NCI-H146 treated with DMSO at 0.1 percent for 48 hours (cell line): ENCODE measurements around the gene AKNA.
"Not testable (repeated sequence)": the region's sequence is repeated elsewhere in the genome, so short reads cannot be mapped to it uniquely, and the experiment has no call there.

ENCODE experiments used
- DNase-seq: peaks from one replicate; lab custom pipeline; 2025; ENCODE audit not compliant: unreplicated experiment; lab: John Stamatoyannopoulos, UW

Gene AKNA

GRCh38 chr9:114324965-114325364, 62.8 kb downstream of the AKNA start:
- DNase-seq: not testable (repeated sequence)

GRCh38 chr9:114324492-114324891, 63.3 kb downstream of the AKNA start:
- no peak for DNase-seq

DNA sequence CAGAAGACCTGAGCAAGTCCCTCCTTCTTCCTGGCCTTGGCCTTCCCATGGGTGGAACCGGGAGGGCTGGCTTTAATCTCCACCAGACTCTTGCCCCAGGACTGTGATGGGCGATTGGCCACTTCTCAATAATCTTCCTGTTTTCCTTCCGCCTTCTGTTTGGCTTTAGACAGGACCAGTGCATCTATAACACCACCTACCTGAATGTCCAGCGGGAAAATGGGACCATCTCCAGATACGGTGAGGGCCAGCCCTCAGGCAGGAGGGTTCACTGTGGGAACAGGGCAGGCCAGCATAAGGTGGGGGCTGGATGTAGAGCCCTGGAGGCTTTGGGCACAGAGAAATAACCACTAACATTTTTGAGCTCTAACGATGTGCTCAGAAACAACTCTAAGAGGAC, 63.9 kb downstream of the AKNA start:
- DNase-seq: not testable (repeated sequence)

- not testable (repeated sequence) for DNase-seq
Observed at GRCh38 chr9:114322831-114323531, 64.8 kb downstream of the AKNA start, which contains the start of gene ORM1. TSS of gene ORM1 (plus strand) at chr9:114323098. CDS start at chr9:114323134, 36 bp downstream.

- DNase-seq: not testable (repeated sequence)
Observed at GRCh38 chr9:114322160-114322818, 65.5 kb downstream of the AKNA start.

DNA sequence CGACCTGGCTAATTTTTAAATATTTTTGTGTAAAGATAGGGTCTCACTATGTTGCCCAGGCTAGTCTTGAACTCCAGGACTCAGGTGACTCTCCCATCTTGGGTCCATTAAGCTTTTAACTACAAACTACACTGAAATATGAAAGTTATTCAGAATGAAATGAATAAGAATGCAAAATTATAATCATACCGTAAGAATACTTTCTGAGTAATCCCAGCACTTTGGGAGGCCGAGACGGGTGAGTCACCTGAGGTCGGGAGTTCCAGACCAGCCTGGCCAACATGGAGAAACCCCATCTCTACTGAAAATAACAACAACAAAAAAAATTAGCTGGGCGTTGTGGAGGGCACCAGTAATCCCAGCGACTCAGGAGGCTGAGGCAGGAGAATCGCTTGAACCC, 66.0 kb downstream of the AKNA start:
- DNase-seq: no peak

DNA sequence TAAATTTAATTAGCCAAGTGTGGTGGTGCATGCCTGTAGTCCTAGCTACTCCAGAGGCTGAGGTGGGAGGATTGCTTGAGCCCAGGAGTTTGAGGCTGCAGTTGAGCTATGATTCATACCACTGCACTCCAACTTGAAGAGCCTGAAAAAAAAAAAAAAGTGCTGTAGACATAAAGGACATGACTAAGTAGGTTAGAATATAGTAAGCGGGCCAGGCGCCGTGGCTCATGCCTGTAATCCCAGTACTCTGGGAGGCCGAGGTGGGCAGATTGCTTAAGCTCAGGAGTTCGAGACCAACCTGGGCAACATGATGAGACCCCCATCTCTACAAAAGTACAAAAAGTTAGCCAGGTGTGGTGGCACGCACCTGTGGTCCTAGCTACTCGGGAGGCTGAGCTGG, 67.1 kb downstream of the AKNA start:
- DNase-seq: not testable (repeated sequence)

- DNase-seq: no peak
Observed at GRCh38 chr9:114319147-114319546, 68.6 kb downstream of the AKNA start.

DNA sequence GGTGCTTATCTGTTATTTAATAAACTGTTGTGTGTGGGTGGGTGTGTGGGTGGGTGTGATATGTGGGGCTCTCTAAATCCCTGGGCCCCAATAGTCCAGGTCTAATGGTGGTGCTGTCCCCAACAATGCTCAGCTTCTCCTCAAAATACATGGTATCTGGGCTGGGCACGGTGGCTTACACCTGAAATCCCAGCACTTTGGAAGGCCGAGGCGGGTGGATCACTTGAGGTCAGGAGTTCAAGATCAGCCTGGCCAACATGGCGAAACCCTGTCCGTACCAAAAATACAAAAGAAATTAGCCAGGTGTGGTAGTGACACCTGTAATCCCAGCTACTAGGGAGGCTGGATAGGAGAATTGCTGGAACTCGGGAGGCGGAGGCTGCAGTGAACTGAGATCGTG, 69.4 kb downstream of the AKNA start:
- DNase-seq: no peak

DNA sequence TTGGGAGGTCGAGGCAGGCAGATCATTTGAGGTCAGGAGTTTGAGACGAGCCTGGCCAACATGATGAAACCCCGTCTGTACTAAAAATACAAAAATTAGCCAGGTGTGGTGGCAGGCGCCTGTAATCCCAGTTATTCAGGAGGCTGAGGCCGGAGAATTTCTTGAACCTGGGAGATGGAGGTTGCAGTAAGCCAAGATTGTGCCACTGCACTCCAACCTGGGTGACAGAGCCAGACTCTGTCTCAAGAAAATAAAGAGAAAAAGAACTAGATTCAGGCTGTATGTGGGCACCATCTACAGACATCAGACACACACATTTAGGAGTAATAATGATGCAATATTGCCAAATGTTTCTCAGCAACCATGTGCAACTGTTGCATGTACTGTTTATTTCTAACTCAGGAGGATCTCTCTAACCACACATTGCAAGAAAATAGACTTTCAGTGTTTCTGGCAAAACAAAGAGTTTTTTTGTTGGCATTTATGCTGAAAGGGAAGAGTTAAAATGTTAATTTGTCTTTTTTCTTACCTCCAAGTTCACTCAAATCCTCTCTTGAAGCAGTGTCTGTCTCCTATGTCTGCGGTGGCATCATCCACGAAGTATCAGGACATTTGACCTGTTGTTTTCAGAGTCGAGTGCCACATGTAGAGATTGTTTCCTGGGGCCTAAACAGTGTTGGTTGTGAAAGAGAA, 70.0 kb downstream of the AKNA start:
- DNase-seq: no peak

DNA sequence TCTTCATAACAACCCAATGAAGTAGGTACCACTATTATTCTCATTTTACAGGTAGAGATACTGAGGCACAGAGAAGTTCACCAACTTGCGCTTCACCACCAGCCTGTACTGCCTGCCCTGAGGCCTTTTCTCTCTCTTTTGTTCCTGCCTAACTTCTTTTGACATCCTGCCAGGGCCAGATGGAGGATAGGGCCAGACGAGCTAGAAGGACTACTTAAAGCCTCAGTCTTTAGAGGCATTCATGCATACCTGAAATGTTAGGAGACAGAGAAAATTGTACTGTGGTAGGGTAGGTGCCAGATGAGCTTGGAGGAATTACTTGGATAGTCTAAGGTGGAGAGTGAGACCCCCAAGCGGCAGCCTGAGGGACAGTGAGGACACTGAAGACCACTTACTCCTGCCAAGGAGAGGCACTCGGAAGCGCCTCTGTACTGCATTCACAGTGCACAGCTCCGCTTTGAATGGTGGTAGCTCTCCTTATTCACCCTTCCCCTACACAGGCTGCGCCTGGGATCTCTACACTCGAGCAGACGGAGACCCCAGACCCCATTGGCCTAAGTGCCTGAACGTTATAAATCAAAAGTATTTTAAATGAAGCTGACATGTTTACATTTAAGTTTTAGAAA, 71.1 kb downstream of the AKNA start:
- no peak for DNase-seq

- no peak for DNase-seq
Observed at GRCh38 chr9:114315723-114316363, 71.9 kb downstream of the AKNA start.

- DNase-seq: no peak
Observed at GRCh38 chr9:114314881-114315722, 72.7 kb downstream of the AKNA start.

GRCh38 chr9:114314256-114314867, 73.4 kb downstream of the AKNA start:
- DNase-seq: no peak

DNA sequence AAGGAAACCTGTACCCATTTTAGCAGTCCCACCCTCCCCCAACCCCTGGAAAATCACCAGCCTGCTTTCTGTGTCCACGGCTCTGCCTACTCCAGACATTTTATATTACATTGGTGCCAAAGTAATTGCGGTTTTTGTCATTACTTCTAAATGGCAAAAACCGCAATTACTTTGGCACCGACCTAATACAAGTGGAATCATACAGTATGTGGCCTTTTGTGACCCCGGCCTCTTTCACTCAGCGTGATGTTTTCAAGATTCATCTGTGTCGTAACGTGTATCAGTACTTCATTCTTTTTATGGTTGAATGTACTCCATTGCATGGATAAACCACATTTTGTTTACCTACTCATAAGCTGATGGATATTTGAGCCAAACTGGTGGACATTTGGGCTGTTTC, 74.6 kb downstream of the AKNA start:
- DNase-seq: no peak

GRCh38 chr9:114312513-114312875, 75.3 kb downstream of the AKNA start:
- DNase-seq: no peak

- DNase-seq: no peak
Observed at GRCh38 chr9:114311571-114312512, 75.9 kb downstream of the AKNA start.
